Endodermal cell (in vitro differentiated cells): ENCODE data around the gene STUB1. TPM values are rescaled to one million over a fixed set of nuclear protein-coding genes. Genes with fewer than 3 reads are reported as not detected.

ENCODE experiments used
- DNase-seq: peaks from one replicate; pipeline ENCODE4 v3.0.0-alpha.2; 2017
- H3K27ac ChIP-seq: 2 replicates; pipeline ENCODE4 v1.5.1; 2013; ENCODE audit warnings: mild to moderate bottlenecking, low read depth, low read length, moderate library complexity
- H3K27me3 ChIP-seq: 2 replicates; pipeline ENCODE4 v1.6.1; 2013; ENCODE audit warnings: mild to moderate bottlenecking, low read length, moderate library complexity; ENCODE audit not compliant: insufficient read depth, control insufficient read depth, poor library complexity, severe bottlenecking
- H3K36me3 ChIP-seq: 2 replicates; pipeline ENCODE4 v1.7.0; 2013; ENCODE audit warnings: mild to moderate bottlenecking, low read length, moderate library complexity; ENCODE audit not compliant: control insufficient read depth, insufficient read depth
- H3K4me1 ChIP-seq: one replicate; pipeline ENCODE4 v1.7.0; 2013; ENCODE audit warnings: low read length; ENCODE audit not compliant: control insufficient read depth, insufficient read depth
- H3K4me3 ChIP-seq: 2 replicates; pipeline ENCODE4 v1.5.1; 2013; ENCODE audit warnings: mild to moderate bottlenecking, low read length, moderate library complexity
- H3K9ac ChIP-seq: 2 replicates; pipeline ENCODE4 v1.6.1; 2013; ENCODE audit warnings: mild to moderate bottlenecking, low read length, moderate library complexity; ENCODE audit not compliant: poor library complexity, severe bottlenecking; ENCODE audit errors: extremely low read depth
- H3K9me3 ChIP-seq: 2 replicates; pipeline ENCODE4 v1.6.1; 2013; ENCODE audit warnings: mild to moderate bottlenecking, low read length, moderate library complexity; ENCODE audit not compliant: control insufficient read depth
- H3K27ac Mint-ChIP-seq: 2 replicates; pipeline ENCODE4 v1.8.0; 2020; ENCODE audit warnings: mixed read lengths
- H3K27me3 Mint-ChIP-seq: 2 replicates; pipeline ENCODE4 v1.8.0; 2021; ENCODE audit warnings: mild to moderate bottlenecking, mixed read lengths; ENCODE audit not compliant: insufficient read depth
- H3K36me3 Mint-ChIP-seq: 2 replicates; pipeline ENCODE4 v1.8.0; 2020; ENCODE audit warnings: low read depth, mixed read lengths
- H3K4me1 Mint-ChIP-seq: 2 replicates; pipeline ENCODE4 v1.8.0; 2020; ENCODE audit warnings: mixed read lengths
- H3K4me3 Mint-ChIP-seq: 2 replicates; pipeline ENCODE4 v1.8.0; 2020; ENCODE audit warnings: mild to moderate bottlenecking, moderate library complexity, mixed read lengths
- H3K9me3 Mint-ChIP-seq: 2 replicates; pipeline ENCODE4 v1.8.0; 2020; ENCODE audit warnings: mild to moderate bottlenecking, mixed read lengths
- WGBS, 2 experiments: methylation state at CpG; one replicate each; pipeline versions ENCODE4 v1.1.5 to v1.1.7; 2013; ENCODE audit warnings: missing lambda C conversion rate in 2 of 2, mixed read lengths in 1 of 2; ENCODE audit not compliant: insufficient coverage in 1 of 2, insufficient read length in 1 of 2; 5-methylcytosine and 5-hydroxymethylcytosine counted together
- total RNA-seq, 2 donors: library from RNA; stranded (reverse); fragmentation: NEBNext Ultra II Directional in 1 of 2; extraction: Animal tissue kit (Norgen Biotek cat#: 25700) in 1 of 2; gene quantifications; 2 replicates in 1 of 2; 3 replicates in 1 of 2; pipeline ENCODE4 v1.2.1, GENCODE V29; 2021
- TF ChIP-seq, protein P1 (sequence below): fragments of 200-600 bp; sonication (generic); conservative IDR thresholded peaks from 2 replicates; pipeline ENCODE4 v1.5.0; 2021; ENCODE audit warnings: antibody characterized with exemption, mild to moderate bottlenecking

Gene STUB1
- total RNA-seq, 2 donors from 2014 or later: 105 to 124 TPM

GRCh38 chr16:658679-659571, 21.3 kb upstream of the STUB1 start:
- TF ChIP-seq, protein P1, sequence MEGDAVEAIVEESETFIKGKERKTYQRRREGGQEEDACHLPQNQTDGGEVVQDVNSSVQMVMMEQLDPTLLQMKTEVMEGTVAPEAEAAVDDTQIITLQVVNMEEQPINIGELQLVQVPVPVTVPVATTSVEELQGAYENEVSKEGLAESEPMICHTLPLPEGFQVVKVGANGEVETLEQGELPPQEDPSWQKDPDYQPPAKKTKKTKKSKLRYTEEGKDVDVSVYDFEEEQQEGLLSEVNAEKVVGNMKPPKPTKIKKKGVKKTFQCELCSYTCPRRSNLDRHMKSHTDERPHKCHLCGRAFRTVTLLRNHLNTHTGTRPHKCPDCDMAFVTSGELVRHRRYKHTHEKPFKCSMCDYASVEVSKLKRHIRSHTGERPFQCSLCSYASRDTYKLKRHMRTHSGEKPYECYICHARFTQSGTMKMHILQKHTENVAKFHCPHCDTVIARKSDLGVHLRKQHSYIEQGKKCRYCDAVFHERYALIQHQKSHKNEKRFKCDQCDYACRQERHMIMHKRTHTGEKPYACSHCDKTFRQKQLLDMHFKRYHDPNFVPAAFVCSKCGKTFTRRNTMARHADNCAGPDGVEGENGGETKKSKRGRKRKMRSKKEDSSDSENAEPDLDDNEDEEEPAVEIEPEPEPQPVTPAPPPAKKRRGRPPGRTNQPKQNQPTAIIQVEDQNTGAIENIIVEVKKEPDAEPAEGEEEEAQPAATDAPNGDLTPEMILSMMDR: no peak
- H3K4me1 Mint-ChIP-seq: peaks cover 3% of the 10 kb centered on the region
- H3K9me3 Mint-ChIP-seq: no peaks in the 10 kb centered on the region
- no peaks in the 10 kb centered on the region for H3K27me3 Mint-ChIP-seq
- Histone ChIP-seq H3K9me3 (no peaks in the 10 kb centered on the region), H3K27ac (no peak overlapping the region), H3K27me3 (no peaks in the 10 kb centered on the region), H3K36me3 (no peaks in the 10 kb centered on the region), H3K9ac (no peak overlapping the region), H3K4me3 (no peak overlapping the region), H3K4me1 (no peaks in the 10 kb centered on the region)
- no peak for DNase-seq
- no peak overlapping the region for H3K4me3 Mint-ChIP-seq
- WGBS, 2 experiments: 92% methylated on average over 20 to 35 of the region's 35 CpGs
- H3K36me3 Mint-ChIP-seq: peaks cover 7% of the 10 kb centered on the region
- no peak overlapping the region for H3K27ac Mint-ChIP-seq

DNA sequence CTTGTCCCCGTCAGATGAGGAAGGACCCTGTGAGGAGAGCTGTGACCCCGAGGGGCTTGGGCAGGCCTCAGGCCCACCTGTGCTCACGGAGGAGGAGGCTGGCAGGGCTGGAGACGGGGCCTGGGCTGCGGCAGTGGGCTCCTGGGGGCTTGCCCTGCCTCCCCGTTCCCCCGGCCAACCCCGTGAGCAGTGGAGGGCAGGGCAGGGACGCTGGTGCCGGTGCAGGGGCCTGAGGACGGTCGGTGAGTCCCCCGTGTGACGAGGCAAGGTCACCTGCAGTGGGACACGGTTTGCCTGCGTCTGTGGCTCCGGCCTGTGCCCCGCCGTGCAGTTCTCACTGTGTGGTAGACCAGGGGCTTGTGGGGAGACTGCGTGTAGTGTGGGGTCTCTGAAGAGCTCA, 20.6 kb upstream of the STUB1 start:
- no peak for DNase-seq
- no peaks in the 10 kb centered on the region for H3K4me1 ChIP-seq
- H3K9ac ChIP-seq: no peak overlapping the region
- Mint-ChIP-seq H3K27ac (no peak overlapping the region), H3K36me3 (peaks cover 8% of the 10 kb centered on the region), H3K4me1 (peaks cover 3% of the 10 kb centered on the region), H3K9me3 (no peaks in the 10 kb centered on the region), H3K27me3 (no peaks in the 10 kb centered on the region), H3K4me3 (no peak overlapping the region)
- TF ChIP-seq, protein P1: no peak
- no peaks in the 10 kb centered on the region for H3K27me3 ChIP-seq
- H3K9me3 ChIP-seq: no peaks in the 10 kb centered on the region
- no peak overlapping the region for H3K4me3 ChIP-seq
- 92 to 94% methylated on average over 8 to 20 of the region's 20 CpGs for WGBS, 2 experiments
- H3K36me3 ChIP-seq: no peaks in the 10 kb centered on the region
- no peak overlapping the region for H3K27ac ChIP-seq

DNA sequence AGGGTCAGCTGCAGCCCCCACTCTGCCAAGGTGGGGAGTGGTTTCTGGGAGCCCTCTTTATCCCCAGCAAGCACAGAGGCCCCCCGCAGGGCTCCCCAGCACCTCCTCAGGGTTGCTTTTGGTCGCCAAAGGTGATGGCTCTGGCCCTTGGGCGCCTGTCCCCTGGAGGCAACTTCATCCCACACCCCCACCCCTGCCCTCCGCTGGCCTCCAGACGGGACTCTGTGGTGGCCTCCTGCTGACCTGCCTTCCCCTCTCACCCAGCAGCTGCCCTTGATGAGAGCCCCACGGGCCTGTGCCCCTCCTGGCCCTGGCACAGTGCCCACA, 20.1 kb upstream of the STUB1 start:
- H3K9ac ChIP-seq: no peak overlapping the region
- H3K4me1 ChIP-seq: no peaks in the 10 kb centered on the region
- H3K27ac ChIP-seq: no peak overlapping the region
- H3K4me3 ChIP-seq: no peak overlapping the region
- H3K27ac Mint-ChIP-seq: no peak overlapping the region
- TF ChIP-seq, protein P1: no peak
- peaks cover 3% of the 10 kb centered on the region for H3K4me1 Mint-ChIP-seq
- H3K36me3 ChIP-seq: no peaks in the 10 kb centered on the region
- no peaks in the 10 kb centered on the region for H3K27me3 ChIP-seq
- no peak for DNase-seq
- no peak overlapping the region for H3K4me3 Mint-ChIP-seq
- WGBS, 2 experiments: 88 to 97% methylated on average over 5 to 6 of the region's 6 CpGs
- no peaks in the 10 kb centered on the region for H3K9me3 ChIP-seq
- peaks cover 8% of the 10 kb centered on the region for H3K36me3 Mint-ChIP-seq
- H3K27me3 Mint-ChIP-seq: no peaks in the 10 kb centered on the region
- H3K9me3 Mint-ChIP-seq: no peaks in the 10 kb centered on the region
